AG09319 (cell line): Measurements from ENCODE around the gene NAMPT.

Experiments used
- DNase-seq: peaks from one replicate; pipeline ENCODE4 v3.0.0-alpha.2; 2010; ENCODE audit warnings: low read depth; ENCODE audit errors: extremely low read depth
- CTCF ChIP-seq: IDR thresholded peaks from 2 replicates; pipeline ENCODE4 v1.5.1; 2011; ENCODE audit warnings: low read depth, mild to moderate bottlenecking, inconsistent platforms, low read length, moderate library complexity

The NAMPT gene

GRCh38 chr7:106255246-106255645 is 29.5 kb downstream of the NAMPT start:
- no peak for TF ChIP-seq CTCF
- DNase-seq = no peak

- DNase-seq = no peak
- TF ChIP-seq CTCF = no peak
These were observed 30.2 kb downstream of the NAMPT start for GRCh38 chr7:106254525-106255116.

- no peak for TF ChIP-seq CTCF
- DNase-seq = no peak
These were observed 32.2 kb downstream of the NAMPT start for GRCh38 chr7:106252568-106252967.

- DNase-seq = no peak
- TF ChIP-seq CTCF = no peak
These were observed 35.3 kb downstream of the NAMPT start for GRCh38 chr7:106249488-106249887.

- DNase-seq = no peak
- no peak for TF ChIP-seq CTCF
These were observed 36.2 kb downstream of the NAMPT start for GRCh38 chr7:106248600-106248999.

- TF ChIP-seq CTCF = no peak
- DNase-seq = no peak
These were observed 36.9 kb downstream of the NAMPT start for GRCh38 chr7:106247841-106248240.

- TF ChIP-seq CTCF = no peak
- no peak for DNase-seq
These were observed 37.7 kb downstream of the NAMPT start for GRCh38 chr7:106246902-106247711.
